ENCODE data around the gene SEMA3E.
A peak's percentile ranks its signal among the peaks of the same experiment; 100 is the strongest.

The SEMA3E gene

DNA sequence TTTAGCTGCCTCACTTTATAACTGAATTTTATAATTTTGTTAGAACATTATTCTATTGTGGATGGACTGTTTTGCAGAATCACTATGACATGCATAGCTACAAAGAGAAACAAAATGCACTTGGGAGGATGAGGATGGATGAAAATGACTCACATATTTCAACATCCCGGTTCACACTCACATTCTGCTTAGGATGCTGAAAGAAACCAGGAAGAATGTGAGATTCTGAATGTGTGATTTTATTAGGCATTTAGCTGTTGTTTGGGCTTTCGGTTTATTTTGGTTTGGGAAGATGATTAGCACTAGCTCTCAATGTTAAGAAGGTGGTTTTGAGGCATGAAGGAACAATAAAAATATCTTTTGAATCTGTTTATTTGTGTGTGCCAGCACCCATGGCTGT is 235.5 kb downstream of the SEMA3E start:
- TF ChIP-seq, protein P1, sequence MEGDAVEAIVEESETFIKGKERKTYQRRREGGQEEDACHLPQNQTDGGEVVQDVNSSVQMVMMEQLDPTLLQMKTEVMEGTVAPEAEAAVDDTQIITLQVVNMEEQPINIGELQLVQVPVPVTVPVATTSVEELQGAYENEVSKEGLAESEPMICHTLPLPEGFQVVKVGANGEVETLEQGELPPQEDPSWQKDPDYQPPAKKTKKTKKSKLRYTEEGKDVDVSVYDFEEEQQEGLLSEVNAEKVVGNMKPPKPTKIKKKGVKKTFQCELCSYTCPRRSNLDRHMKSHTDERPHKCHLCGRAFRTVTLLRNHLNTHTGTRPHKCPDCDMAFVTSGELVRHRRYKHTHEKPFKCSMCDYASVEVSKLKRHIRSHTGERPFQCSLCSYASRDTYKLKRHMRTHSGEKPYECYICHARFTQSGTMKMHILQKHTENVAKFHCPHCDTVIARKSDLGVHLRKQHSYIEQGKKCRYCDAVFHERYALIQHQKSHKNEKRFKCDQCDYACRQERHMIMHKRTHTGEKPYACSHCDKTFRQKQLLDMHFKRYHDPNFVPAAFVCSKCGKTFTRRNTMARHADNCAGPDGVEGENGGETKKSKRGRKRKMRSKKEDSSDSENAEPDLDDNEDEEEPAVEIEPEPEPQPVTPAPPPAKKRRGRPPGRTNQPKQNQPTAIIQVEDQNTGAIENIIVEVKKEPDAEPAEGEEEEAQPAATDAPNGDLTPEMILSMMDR (IDR thresholded peaks at IDR 0.05; ENCODE audit: low read depth, low read length): no peak
- no peak overlapping the region for H3K4me3 ChIP-seq (replicated peaks in 1 of 2; ENCODE audit: low read depth in 2 of 2, low read length in 2 of 2)
- DNase-seq (ENCODE audit: low read depth in 2 of 2): peak; percentile 48 to 54

DNA sequence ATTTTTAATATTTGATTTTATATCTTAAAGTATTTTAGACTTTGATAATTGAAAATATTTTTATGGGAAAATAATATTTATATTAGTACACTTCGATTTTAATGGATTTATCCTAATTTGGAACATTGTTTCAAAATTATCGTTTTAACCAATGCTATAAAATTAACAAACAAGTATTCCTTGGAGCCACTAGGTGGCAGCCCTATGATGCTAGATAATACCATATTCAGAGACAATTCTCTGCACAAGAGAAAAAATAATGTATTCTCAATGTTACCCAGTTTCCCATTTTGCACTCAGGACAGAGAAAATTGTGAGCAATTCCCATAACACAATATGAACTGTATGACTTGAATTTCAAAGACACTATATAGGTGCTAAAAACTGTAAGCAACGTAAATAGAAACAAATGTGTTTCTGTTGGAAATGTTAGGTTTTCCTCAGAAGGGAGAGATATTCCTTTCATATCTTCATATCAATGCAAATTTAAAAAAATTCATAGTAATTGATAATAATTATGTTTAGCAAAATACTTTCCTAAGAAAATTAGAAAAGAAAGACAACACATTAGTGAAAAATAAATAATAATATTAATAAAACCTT is 237.8 kb downstream of the SEMA3E start:
- peak; percentile 69 to 77 for DNase-seq (ENCODE audit: low read depth in 2 of 2)
- TF ChIP-seq, protein P1 (IDR thresholded peaks at IDR 0.05; ENCODE audit: low read depth, low read length): peak; percentile 58
- no peak overlapping the region for H3K4me3 ChIP-seq (replicated peaks in 1 of 2; ENCODE audit: low read depth in 2 of 2, low read length in 2 of 2)

DNA sequence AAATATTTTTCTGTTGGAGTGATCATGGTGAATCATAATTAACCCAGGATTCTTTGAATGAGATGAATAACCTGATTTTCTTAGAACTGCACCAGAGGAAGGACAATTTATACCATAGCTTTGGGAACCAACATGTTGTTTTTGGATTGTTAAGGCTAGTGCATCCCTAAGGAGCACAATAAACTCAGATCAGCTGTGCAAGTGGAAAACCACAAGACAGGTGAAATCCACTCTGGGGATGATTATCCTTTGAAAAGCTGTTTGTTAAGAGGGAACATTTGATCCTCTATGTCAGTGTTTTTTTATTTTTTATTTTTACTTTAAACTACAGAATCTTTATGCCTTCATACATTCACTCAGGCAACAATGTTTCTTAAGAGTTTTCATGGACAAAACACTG is 254.2 kb downstream of the SEMA3E start:
- no peak overlapping the region for H3K4me3 ChIP-seq (replicated peaks in 1 of 2; ENCODE audit: low read depth in 2 of 2, low read length in 2 of 2)
- TF ChIP-seq, protein P1 (IDR thresholded peaks at IDR 0.05; ENCODE audit: low read depth, low read length): no peak
- no peak for DNase-seq (ENCODE audit: low read depth in 2 of 2)

DNA sequence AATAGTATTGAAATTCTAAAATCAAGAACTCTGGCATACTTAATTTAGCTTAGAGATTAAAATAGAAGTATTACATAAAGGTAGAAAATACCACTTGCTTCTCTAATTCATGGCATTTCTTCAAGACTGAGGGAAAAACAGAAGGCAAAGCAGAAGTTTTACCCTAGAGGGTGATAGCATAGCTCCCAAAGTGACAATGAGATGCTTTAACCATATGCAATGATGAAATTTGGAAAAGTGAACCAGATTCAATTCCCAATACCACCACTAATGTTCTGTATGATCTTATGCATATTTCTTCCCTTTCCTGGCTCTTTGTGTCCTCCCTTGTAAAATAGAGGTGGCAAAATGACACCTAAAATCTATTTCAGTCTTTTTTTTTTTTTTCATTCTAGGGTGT is 260.5 kb downstream of the SEMA3E start:
- TF ChIP-seq, protein P1 (IDR thresholded peaks at IDR 0.05; ENCODE audit: low read depth, low read length): no peak
- no peak overlapping the region for H3K4me3 ChIP-seq (replicated peaks in 1 of 2; ENCODE audit: low read depth in 2 of 2, low read length in 2 of 2)
- no peak for DNase-seq (ENCODE audit: low read depth in 2 of 2)

DNA sequence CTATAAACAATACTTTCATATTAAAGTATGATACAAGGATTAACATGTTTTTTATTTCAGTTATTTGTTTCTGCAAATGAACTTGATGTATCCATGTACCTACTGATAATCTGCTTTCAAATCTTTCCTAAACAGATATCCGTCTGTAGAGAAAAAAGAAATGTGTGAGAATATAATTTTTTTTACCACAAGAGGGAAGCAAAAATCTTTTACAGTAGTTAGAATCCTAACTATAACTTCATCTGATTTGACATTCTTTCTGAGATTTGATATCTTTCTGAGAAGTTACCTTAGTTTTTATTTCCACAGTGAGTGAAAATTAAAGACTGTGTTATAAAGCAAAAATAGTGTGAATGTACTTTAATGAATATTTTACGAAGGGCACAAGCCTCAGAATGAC is 282.3 kb downstream of the SEMA3E start:
- no peak overlapping the region for H3K4me3 ChIP-seq (replicated peaks in 1 of 2; ENCODE audit: low read depth in 2 of 2, low read length in 2 of 2)
- TF ChIP-seq, protein P1 (IDR thresholded peaks at IDR 0.05; ENCODE audit: low read depth, low read length): no peak
- no peak for DNase-seq (ENCODE audit: low read depth in 2 of 2)

DNA sequence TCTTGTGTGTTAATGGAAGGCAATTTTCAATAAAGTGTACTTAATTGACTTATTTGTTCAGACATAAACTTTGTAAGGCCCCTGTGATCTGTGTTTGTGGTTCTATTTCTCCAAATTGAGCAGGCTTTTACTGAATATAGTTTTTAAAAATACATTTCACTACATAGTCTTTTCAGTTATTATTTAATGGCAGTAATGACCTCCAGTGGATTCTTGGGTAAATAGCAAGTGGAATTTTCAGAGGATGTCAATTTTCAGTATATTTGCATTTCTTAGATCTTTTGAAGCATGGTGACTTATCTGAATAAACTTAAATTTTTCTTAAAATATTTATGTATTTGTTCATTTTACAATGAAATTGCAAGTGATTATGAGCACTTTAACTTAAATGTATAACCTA is 283.2 kb downstream of the SEMA3E start:
- TF ChIP-seq, protein P1 (IDR thresholded peaks at IDR 0.05; ENCODE audit: low read depth, low read length): no peak
- no peak overlapping the region for H3K4me3 ChIP-seq (replicated peaks in 1 of 2; ENCODE audit: low read depth in 2 of 2, low read length in 2 of 2)
- peak; percentile 5 to 22 for DNase-seq (ENCODE audit: low read depth in 2 of 2)
